ENCODE results near the gene BUB1. TPM values are rescaled to one million over a fixed set of nuclear protein-coding genes. Genes with fewer than 3 reads are reported as not detected.

Gene BUB1
- total and polyA plus RNA-seq, 2 donors (not counting 1 experiment from before 2014, with no cell fraction given), result 9.9 to 11.2 TPM

DNA sequence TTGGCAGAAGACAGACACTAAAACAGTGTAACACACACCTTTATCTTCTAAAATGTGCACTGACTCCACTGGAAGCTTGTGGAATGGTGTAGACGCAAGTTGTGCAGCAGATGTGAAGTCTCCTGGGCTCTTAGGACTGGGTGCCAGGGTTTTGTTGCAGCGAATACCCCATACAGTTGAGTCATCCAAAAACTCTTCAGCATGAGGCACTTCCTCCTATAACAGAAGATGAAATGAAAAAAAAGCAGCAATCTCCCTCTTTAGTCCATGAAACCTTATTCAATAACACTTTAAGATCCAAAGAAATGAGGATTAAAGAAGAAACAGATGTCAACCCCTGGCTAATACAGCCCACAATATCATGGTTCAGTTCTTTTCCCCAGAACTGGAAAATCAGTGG lies 22.2 kb downstream of the BUB1 start:
- no peak for TF ChIP-seq EZH2 (IDR thresholded peaks at IDR 0.05; ENCODE audit: low read length, missing control alignments)
- TF ChIP-seq, protein P1, sequence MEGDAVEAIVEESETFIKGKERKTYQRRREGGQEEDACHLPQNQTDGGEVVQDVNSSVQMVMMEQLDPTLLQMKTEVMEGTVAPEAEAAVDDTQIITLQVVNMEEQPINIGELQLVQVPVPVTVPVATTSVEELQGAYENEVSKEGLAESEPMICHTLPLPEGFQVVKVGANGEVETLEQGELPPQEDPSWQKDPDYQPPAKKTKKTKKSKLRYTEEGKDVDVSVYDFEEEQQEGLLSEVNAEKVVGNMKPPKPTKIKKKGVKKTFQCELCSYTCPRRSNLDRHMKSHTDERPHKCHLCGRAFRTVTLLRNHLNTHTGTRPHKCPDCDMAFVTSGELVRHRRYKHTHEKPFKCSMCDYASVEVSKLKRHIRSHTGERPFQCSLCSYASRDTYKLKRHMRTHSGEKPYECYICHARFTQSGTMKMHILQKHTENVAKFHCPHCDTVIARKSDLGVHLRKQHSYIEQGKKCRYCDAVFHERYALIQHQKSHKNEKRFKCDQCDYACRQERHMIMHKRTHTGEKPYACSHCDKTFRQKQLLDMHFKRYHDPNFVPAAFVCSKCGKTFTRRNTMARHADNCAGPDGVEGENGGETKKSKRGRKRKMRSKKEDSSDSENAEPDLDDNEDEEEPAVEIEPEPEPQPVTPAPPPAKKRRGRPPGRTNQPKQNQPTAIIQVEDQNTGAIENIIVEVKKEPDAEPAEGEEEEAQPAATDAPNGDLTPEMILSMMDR (conservative IDR thresholded peaks at IDR 0.05 in 1 of 2, IDR thresholded peaks at IDR 0.05 in 1 of 2; ENCODE audit: low read depth in 1 of 2, low read length in 2 of 2), result no peak
- Histone ChIP-seq H3K27ac (ENCODE audit: insufficient read depth, low read length) (no peak overlapping the region), H3K4me1 (ENCODE audit: control insufficient read depth, extremely low read depth, insufficient read depth, low read length) (no peaks in the 10 kb centered on the region), H3K4me2 (ENCODE audit: extremely low read depth, insufficient read depth, low read length) (no peak overlapping the region), H3K4me3 (replicated peaks in 1 of 4; ENCODE audit: control extremely low read depth in 1 of 4, insufficient read depth in 1 of 4, low read depth in 3 of 4, low read length in 4 of 4) (no peak overlapping the region), H3K36me3 (ENCODE audit: control insufficient read depth, insufficient read depth, low read length) (peaks cover 12% of the 10 kb centered on the region), H3K9ac (ENCODE audit: insufficient read depth, low read length) (no peak overlapping the region), H3K79me2 (ENCODE audit: control insufficient read depth, insufficient read depth, low read length) (no peaks in the 10 kb centered on the region), H2AFZ (ENCODE audit: low read length) (no peak overlapping the region), H3K9me3 (ENCODE audit: control insufficient read depth, insufficient read depth, low read depth, low read length) (no peaks in the 10 kb centered on the region), H4K20me1 (ENCODE audit: control insufficient read depth, extremely low read depth, insufficient read depth, low read length) (no peaks in the 10 kb centered on the region), H3K27me3 (ENCODE audit: control insufficient read depth, insufficient read depth, low read length) (no peaks in the 10 kb centered on the region)
- peak in 1 of 2 donors; percentile 64 for DNase-seq (ENCODE audit: low read depth in 2 of 2)

DNA sequence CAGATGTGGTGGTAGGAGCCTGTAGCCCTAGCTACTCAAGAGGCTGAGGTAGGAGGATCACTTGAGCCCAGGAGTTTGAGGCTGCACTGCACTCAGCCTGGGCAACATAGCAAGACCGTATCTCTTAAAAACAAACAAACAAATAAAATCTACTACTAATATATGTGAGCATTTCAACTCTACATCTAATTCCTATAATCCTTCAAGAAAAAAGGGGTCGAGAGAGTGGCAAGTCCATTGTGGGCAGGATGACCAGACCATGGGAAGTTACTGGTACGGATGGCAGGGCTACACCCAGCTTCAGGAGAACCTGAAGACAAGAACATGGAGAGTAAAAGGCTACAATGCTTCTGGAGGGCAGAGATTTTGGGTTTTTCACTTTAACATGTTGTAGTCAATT lies 24.0 kb downstream of the BUB1 start:
- Histone ChIP-seq H3K27me3 (ENCODE audit: control insufficient read depth, insufficient read depth, low read length) (no peaks in the 10 kb centered on the region), H3K9ac (ENCODE audit: insufficient read depth, low read length) (no peak overlapping the region), H3K36me3 (ENCODE audit: control insufficient read depth, insufficient read depth, low read length) (peaks cover 11% of the 10 kb centered on the region), H4K20me1 (ENCODE audit: control insufficient read depth, extremely low read depth, insufficient read depth, low read length) (no peaks in the 10 kb centered on the region), H3K4me2 (ENCODE audit: extremely low read depth, insufficient read depth, low read length) (no peak overlapping the region), H3K4me3 (replicated peaks in 1 of 4; ENCODE audit: control extremely low read depth in 1 of 4, insufficient read depth in 1 of 4, low read depth in 3 of 4, low read length in 4 of 4) (no peak overlapping the region), H3K27ac (ENCODE audit: insufficient read depth, low read length) (no peak overlapping the region), H3K9me3 (ENCODE audit: control insufficient read depth, insufficient read depth, low read depth, low read length) (no peaks in the 10 kb centered on the region), H3K4me1 (ENCODE audit: control insufficient read depth, extremely low read depth, insufficient read depth, low read length) (no peaks in the 10 kb centered on the region), H2AFZ (ENCODE audit: low read length) (no peak overlapping the region), H3K79me2 (ENCODE audit: control insufficient read depth, insufficient read depth, low read length) (no peaks in the 10 kb centered on the region)
- DNase-seq (ENCODE audit: low read depth in 2 of 2), result no peak
- TF ChIP-seq EZH2 (IDR thresholded peaks at IDR 0.05; ENCODE audit: low read length, missing control alignments), result no peak
- TF ChIP-seq, protein P1 (conservative IDR thresholded peaks at IDR 0.05 in 1 of 2, IDR thresholded peaks at IDR 0.05 in 1 of 2; ENCODE audit: low read depth in 1 of 2, low read length in 2 of 2), result no peak

DNA sequence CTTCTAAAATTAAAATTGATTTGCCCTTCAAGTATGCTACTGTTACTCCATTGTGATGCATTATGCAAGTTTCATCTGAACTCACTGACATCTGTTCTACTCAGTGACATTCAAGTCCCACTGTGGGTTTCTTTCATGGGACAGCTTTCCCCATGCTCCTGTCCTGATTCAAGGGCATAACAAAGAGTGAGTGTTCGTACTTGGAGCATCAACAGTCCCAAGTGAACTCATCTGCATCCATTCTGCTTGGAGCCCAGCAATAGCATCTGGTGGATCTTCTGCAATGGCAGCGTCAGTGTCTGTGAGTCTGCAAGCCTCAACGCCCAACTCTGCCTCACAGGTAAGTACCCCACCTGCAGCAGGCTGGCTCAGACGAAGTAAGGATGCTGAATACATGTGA lies 27.5 kb downstream of the BUB1 start:
- Histone ChIP-seq H3K27ac (ENCODE audit: insufficient read depth, low read length) (no peak overlapping the region), H3K4me1 (ENCODE audit: control insufficient read depth, extremely low read depth, insufficient read depth, low read length) (no peaks in the 10 kb centered on the region), H3K36me3 (ENCODE audit: control insufficient read depth, insufficient read depth, low read length) (peaks cover 9% of the 10 kb centered on the region), H3K4me2 (ENCODE audit: extremely low read depth, insufficient read depth, low read length) (no peak overlapping the region), H4K20me1 (ENCODE audit: control insufficient read depth, extremely low read depth, insufficient read depth, low read length) (no peaks in the 10 kb centered on the region), H3K4me3 (replicated peaks in 1 of 4; ENCODE audit: control extremely low read depth in 1 of 4, insufficient read depth in 1 of 4, low read depth in 3 of 4, low read length in 4 of 4) (no peak overlapping the region), H3K79me2 (ENCODE audit: control insufficient read depth, insufficient read depth, low read length) (peaks cover 2% of the 10 kb centered on the region), H3K27me3 (ENCODE audit: control insufficient read depth, insufficient read depth, low read length) (no peaks in the 10 kb centered on the region), H2AFZ (ENCODE audit: low read length) (no peak overlapping the region), H3K9me3 (ENCODE audit: control insufficient read depth, insufficient read depth, low read depth, low read length) (no peaks in the 10 kb centered on the region), H3K9ac (ENCODE audit: insufficient read depth, low read length) (no peak overlapping the region)
- no peak for DNase-seq (ENCODE audit: low read depth in 2 of 2)
- TF ChIP-seq, protein P1 (conservative IDR thresholded peaks at IDR 0.05 in 1 of 2, IDR thresholded peaks at IDR 0.05 in 1 of 2; ENCODE audit: low read depth in 1 of 2, low read length in 2 of 2), result no peak
- no peak for TF ChIP-seq EZH2 (IDR thresholded peaks at IDR 0.05; ENCODE audit: low read length, missing control alignments)
